HepG2 (cell line): ENCODE data around the gene NCOR2.

Experiments used
- BRF2 ChIP-seq: sonication (generic); formaldehyde crosslinking; IDR thresholded peaks from 2 replicates; pipeline ENCODE4 v1.8.1; 2022; ENCODE audit warnings: mild to moderate bottlenecking, missing genetic modification reagents
- MTF1 ChIP-seq: sonication (generic); formaldehyde crosslinking; IDR thresholded peaks from 2 replicates; pipeline ENCODE4 v1.5.0; 2020; ENCODE audit warnings: missing genetic modification reagents
- POLR2AphosphoS5 ChIP-seq: IDR thresholded peaks from 2 replicates; pipeline ENCODE4 v1.6.1; 2012; ENCODE audit warnings: low read depth, low read length
- RAD21 ChIP-seq: fragments of 450-650 bp; formaldehyde crosslinking; IDR thresholded peaks from 2 replicates; pipeline ENCODE4 v1.5.0; 2020; ENCODE audit warnings: mild to moderate bottlenecking
- SKI ChIP-seq: fragments of 450-650 bp; IDR thresholded peaks from one replicate; pipeline ENCODE4 v1.6.1; 2018; ENCODE audit warnings: mild to moderate bottlenecking; ENCODE audit not compliant: partially characterized antibody
- TGIF2 ChIP-seq: IDR thresholded peaks from 2 replicates; pipeline ENCODE4 v1.6.1; 2016; ENCODE audit warnings: control low read depth, missing compliant biosample characterization

GRCh38 chr12:124610021-124610612, 42.7 kb upstream of the NCOR2 start:
- TF ChIP-seq RAD21 (CRISPR knock-in tag), result no peak
- no peak for TF ChIP-seq POLR2AphosphoS5
- no peak for TF ChIP-seq MTF1 (CRISPR knock-in tag)
- no peak for TF ChIP-seq TGIF2
- no peak for TF ChIP-seq BRF2 (CRISPR knock-in tag)
- TF ChIP-seq SKI, result no peak
